CD1c-positive myeloid dendritic cell (primary cell): ENCODE measurements around the gene TM6SF1.
A peak's percentile ranks its signal among the peaks of the same experiment; 100 is the strongest.
"Not testable (repeated sequence)": the region's sequence is repeated elsewhere in the genome, so short reads cannot be mapped to it uniquely, and the experiment has no call there.

Source experiments
- DNase-seq: peaks from one replicate; pipeline ENCODE4 v3.0.0-alpha.2; 2016; ENCODE audit errors: extremely low spot score

TM6SF1 gene

DNA sequence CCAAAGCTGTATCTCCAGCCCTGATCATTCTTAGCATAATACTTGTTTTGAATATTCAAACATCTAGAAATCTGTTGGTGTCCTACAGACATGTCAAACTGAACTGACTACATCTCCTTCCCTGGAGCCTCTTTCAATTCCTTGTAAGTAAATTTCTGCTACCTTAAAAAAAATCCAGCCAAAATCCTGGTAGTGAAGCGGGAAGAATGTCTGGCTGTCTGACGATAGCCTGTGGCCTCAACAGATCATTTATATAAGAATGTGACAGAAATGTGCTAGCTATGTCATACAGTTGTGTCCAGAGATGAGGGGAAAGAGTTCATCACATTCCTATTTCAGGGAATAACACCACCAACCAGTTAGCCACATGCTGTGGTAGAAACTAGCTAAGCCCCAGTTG is 18.6 kb upstream of the TM6SF1 start:
- no peak for DNase-seq

DNA sequence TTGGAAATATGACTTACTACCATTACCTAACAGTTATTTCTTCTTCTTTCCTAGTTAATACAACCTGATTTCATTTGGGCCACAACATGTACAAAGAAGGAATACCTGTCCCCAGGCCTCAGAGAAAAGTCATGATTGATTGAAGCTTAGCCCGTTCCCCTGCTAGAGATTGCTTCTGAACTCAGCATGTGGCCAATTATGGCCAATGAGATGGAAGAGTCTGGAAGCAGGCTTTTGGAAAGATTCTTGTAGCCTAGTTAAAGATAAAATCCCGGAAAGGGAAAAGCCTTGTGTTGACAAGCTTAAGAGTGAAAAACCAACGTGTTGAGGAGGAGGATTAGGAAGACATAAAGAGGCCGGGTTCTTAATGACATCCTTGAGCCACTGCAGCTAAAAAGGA is 17.0 kb upstream of the TM6SF1 start:
- DNase-seq: no peak

DNA sequence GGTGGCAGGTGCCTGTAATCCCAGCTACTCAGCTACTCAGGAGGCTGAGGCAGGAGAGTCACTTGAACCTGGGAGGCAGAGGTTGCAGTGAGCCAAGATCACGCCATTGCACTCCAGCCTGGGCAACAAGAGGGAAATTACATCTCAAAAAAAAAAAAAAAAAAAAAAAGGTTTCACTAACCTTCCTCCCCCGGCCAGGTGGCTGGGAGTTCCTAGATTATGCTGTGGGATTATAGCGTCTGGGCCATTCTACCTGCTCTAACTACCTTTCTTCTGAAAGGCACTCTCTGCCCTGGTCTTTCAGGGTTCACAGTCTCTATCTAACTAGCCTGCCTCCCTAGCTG is 15.5 kb upstream of the TM6SF1 start:
- DNase-seq: not testable (repeated sequence)

DNA sequence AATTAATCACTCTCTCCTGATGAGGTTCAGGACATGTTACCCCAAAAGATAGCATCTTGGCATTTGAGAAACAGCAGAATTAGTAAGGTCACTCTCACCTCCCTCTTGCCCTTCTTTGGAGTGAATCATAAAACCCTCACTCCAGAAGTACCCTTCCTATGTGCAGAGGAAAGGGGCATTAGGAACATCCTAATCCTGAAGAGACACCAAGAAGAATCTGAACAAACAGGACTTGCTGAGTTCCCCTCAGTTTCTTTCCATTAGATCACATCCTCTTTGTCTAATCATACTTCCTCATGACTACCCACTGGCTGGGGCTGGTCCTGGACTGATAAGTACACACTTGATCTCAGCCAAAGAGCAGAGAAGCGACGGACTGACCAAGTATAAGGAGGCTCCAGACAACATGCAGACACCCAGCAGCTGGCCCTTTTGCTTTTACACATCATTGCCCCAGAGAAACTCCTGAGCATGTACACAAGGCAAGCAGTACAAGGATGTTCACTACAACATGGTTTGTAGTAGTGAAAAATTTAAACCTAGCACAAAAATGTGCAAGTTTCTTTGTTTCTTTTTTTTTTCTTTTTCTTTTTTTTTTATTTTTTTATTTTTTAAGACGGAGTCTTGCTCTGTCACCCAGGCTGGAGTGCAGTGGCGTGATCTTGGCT is 15.0 kb upstream of the TM6SF1 start:
- DNase-seq: peak; percentile 87

- DNase-seq: no peak
These were observed 12.9 kb upstream of the TM6SF1 start for GRCh38 chr15:83094583-83094982.

GRCh38 chr15:83098079-83098478 is 9.4 kb upstream of the TM6SF1 start:
- no peak for DNase-seq

DNA sequence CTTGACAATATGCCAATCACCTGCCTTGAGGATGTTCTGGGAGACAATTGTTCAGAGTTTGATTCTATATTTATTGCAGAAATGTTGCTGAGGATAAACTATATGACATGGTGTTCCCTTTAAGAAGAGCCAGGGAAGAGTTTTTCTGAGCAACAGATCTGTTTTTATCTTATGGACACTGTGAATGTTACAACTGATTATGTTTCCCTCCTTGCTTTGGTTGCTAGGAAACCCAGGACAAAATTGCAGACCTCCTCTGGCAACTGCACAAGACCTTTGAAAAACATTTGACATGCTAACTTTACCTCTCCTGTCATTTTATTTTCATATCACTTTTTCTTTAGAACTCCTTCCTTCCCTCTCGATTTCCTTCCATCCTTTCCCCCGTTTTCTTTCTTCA is 8.2 kb upstream of the TM6SF1 start:
- DNase-seq: peak; percentile 31

- DNase-seq: peak; percentile 90
These were observed 7.3 kb upstream of the TM6SF1 start for GRCh38 chr15:83100097-83100646.

DNA sequence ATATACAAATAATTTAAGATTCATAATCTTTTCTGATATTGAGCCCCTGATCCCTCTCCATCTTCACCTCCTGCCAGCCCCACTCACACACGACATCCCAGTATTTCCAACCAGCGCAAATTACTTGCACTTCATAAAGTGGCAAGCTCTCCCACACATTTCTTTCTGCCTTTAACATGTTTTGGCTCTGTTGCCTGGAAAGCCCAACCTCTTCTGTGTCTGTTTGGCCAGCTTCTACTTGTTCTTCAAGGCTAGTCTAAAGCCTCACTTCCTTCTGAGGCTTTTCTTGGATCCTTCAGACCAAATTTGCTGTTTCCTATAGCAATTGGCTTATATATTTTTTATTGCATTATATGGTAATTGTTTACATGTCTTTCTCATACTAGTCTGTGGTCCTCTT is 5.1 kb upstream of the TM6SF1 start:
- no peak for DNase-seq

DNA sequence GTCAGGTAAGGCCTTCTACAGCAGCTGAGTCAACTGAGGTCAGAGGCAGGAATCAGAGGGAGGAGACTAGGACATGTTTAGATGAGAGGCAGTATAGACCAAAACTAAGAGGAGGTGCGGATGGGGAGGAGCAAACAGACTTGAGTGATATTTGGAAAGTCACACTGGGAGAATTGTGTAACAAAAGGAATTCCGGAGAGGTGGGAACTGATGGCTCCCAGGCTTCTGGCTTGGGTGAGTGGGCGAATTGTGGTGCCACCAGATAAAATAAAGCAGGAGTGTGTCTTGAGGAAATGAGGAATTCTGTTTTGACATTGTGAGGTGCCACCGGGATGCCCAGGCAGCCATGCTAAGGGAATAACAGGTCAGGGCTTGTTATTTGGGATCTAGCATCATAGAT is 3.3 kb upstream of the TM6SF1 start:
- no peak for DNase-seq

GRCh38 chr15:83105440-83105839 is 2.0 kb upstream of the TM6SF1 start:
- DNase-seq: peak; percentile 21

DNA sequence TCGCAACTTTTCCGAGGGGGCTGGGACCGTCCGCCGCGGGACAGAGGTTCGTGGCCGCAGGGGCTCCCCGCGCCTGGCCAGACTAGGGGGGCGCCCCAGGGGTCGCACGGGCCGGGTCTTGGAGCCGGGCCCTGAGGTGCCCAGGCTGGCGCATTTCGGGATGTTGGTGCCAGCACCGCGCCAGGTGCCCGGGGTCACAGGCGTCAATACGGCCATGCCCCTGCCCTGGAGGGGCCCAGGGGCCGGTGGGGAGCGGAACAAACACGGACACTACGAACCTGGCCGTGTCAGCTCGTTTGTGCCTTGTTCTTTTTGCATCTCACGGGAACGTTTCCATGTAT is 366 bp downstream of the TM6SF1 start:
- DNase-seq: no peak

GRCh38 chr15:83108266-83109219 is 1.1 kb downstream of the TM6SF1 start:
- DNase-seq: peak; percentile 93

GRCh38 chr15:83109532-83109931 is 2.1 kb downstream of the TM6SF1 start:
- DNase-seq: peak; percentile 38

- DNase-seq: peak; percentile 36
These were observed 2.9 kb downstream of the TM6SF1 start for GRCh38 chr15:83110381-83110780.

DNA sequence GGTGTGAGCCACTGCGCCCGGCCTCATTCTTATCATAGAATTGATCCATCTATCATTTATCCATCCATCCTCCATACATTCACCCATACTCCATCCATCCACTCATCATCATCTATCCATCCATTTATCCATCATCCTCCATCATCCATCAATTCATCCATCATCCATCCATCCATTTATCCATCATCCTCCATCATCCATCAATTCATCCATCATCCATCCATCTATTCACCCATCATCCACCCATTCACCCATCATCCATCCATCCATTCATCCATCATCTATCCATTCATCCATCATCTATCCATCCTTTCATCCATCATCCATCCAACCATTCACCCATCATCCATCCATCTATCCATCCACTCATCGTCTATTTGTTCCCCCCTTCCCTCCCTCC is 3.7 kb downstream of the TM6SF1 start:
- no peak for DNase-seq

GRCh38 chr15:83112233-83112955 is 4.9 kb downstream of the TM6SF1 start:
- DNase-seq: no peak

- DNase-seq: no peak
These were observed 5.5 kb downstream of the TM6SF1 start for GRCh38 chr15:83112956-83113299.

DNA sequence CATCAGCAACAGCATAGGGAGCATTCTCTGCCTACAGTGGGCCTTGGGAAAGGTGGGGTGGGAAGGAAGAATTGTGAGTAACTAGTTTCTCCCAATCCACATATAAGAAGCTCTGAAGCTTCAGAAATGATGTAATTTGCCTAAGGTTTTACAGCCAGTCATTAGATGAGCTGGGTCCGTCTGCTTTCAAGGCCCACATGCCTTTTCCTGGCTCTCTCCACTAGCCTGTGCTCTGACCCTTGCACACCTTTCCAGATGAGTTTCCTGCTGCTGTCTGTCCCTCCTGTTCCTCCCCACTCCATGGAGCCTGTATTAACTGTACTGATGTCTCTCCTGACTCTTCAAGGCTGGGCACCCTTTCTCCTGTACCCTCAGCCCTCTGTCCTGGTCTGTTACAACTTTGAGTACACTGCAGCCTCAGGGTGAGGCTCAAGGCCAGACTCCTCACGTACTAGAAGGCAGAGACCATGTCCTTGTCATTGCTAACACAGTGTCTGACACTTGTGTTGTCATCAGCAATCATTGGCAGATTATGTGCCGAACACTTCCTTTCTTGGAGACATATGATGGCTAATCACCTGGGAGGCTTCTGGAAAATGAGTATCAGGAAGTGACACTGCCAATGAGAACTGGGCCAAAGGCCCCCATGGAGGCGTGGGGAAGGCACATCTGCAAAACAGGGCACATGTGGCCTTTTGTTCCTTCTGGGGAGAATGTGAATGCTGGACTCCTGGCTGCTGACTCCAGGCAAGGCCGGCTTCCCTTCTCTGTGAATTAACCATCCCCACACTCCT is 6.6 kb downstream of the TM6SF1 start:
- DNase-seq: peak; percentile 44

DNA sequence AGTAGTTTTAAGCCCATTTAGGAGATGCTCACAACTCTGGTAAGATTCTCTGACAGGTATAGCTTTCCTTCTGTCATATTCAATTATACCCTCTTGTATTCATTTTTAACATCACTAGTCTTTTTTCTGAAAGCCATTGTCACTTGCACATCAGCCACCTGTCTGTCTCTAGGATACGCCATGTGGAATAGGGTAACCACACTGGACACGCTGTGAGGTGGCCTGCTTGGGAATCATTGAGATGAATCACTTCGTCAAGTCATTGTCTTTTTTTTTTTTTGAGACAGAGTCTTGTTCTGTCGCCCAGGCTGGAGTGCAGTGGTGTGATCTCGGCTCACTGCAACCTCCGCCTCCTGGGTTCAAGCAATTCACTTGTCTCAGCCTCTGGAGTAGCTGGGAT is 7.4 kb downstream of the TM6SF1 start:
- DNase-seq: no peak

GRCh38 chr15:83115410-83115809 is 8.0 kb downstream of the TM6SF1 start:
- no peak for DNase-seq
